GM12878 (cell line): ENCODE results near the gene PRKRIP1. TPM values are rescaled to one million over a fixed set of nuclear protein-coding genes. Genes with fewer than 3 reads are reported as not detected.

Experiments used
- ATAC-seq: fragments of 200-7000 bp; cut with Tn5 transposase; 3 replicates; pipeline ENCODE4 v1.9.1; 2020; ENCODE audit warnings: mild to moderate bottlenecking, moderate library complexity
- BruUV-seq: library from RNA; stranded (reverse); fragments of 400-500 nt; replicated peaks from 2 replicates; lab custom pipeline; 2021; lab: Mats Ljungman, UMichigan
- CTCF ChIA-PET: fragments of 300-600 bp; sonication (Branson Sonifier 250); formaldehyde crosslinking; extraction: SDS; loops from one replicate; lab custom pipeline; 2021; ENCODE audit warnings: inconsistent platforms; lab: Yijun Ruan, JAX
- POLR2A ChIA-PET: fragments of 350-600 bp; formaldehyde crosslinking; extraction: SDS; loops from one replicate; lab custom pipeline; 2021; ENCODE audit warnings: inconsistent platforms; lab: Charles Lee
- RAD21 ChIA-PET: fragments of 300-600 bp; sonication (Branson Sonifier 250); formaldehyde crosslinking; loops from one replicate; lab custom pipeline; 2023; ENCODE audit warnings: antibody characterized with exemption; ENCODE audit not compliant: unreplicated experiment; lab: Charles Lee
- SMC1A ChIA-PET: fragments of 300-600 bp; sonication (Branson Sonifier 250); formaldehyde crosslinking; loops from one replicate; lab custom pipeline; 2023; ENCODE audit not compliant: unreplicated experiment, uncharacterized antibody; lab: Charles Lee
- DNase-seq: peaks from one replicate; pipeline ENCODE4 v3.0.0-alpha.2; 2011; ENCODE audit warnings: low read depth, low spot score
- FAIRE-seq: peaks from 3 replicates; lab custom pipeline; 2011; peaks lifted over from hg19 to GRCh38; lab: Jason Lieb, UNC
- H2AFZ ChIP-seq: 2 replicates; pipeline ENCODE4 v1.6.0; 2011; ENCODE audit warnings: low read depth, low read length, control low read depth; ENCODE audit not compliant: control insufficient read depth
- H3K27ac ChIP-seq: 2 replicates; pipeline ENCODE4 v1.5.1; 2011; ENCODE audit warnings: control low read depth; ENCODE audit not compliant: control insufficient read depth, insufficient read depth
- H3K27me3 ChIP-seq, 2 experiments: replicated peaks in 1 of 2; 2 replicates each; pipeline versions ENCODE4 v1.6.0 to v1.6.1; 2011; ENCODE audit warnings: low read length in 1 of 2; ENCODE audit not compliant: control insufficient read depth in 2 of 2, insufficient read depth in 2 of 2
- H3K36me3 ChIP-seq, 2 experiments: 2 replicates each; pipeline ENCODE4 v1.5.1; 2011; ENCODE audit warnings: low read length in 1 of 2; ENCODE audit not compliant: control insufficient read depth in 2 of 2, insufficient read depth in 2 of 2
- H3K4me1 ChIP-seq: 2 replicates; pipeline ENCODE4 v1.6.1; 2011; ENCODE audit warnings: mild to moderate bottlenecking, low read length, moderate library complexity, mixed read lengths; ENCODE audit not compliant: control insufficient read depth, insufficient read depth
- H3K4me2 ChIP-seq: 2 replicates; pipeline ENCODE4 v1.6.0; 2011; ENCODE audit warnings: control low read depth; ENCODE audit not compliant: control insufficient read depth, insufficient read depth
- H3K4me3 ChIP-seq: fragments of 200-600 bp; sonication (generic); 2 replicates; pipeline ENCODE4 v1.5.1; 2016
- H3K79me2 ChIP-seq: 2 replicates; pipeline ENCODE4 v1.6.0; 2011; ENCODE audit warnings: low read length; ENCODE audit not compliant: control insufficient read depth, insufficient read depth
- H3K9ac ChIP-seq: 2 replicates; pipeline ENCODE4 v1.8.0; 2011; ENCODE audit warnings: low read length, control low read depth, mixed read lengths; ENCODE audit not compliant: control insufficient read depth, insufficient read depth
- H3K9me3 ChIP-seq: replicated peaks from 3 replicates; pipeline ENCODE4 v1.5.1; 2011; ENCODE audit warnings: mild to moderate bottlenecking, low read length; ENCODE audit not compliant: control insufficient read depth, insufficient read depth
- H4K20me1 ChIP-seq: 2 replicates; pipeline ENCODE4 v1.6.0; 2011; ENCODE audit not compliant: control insufficient read depth, insufficient read depth
- ATF2 ChIP-seq: IDR thresholded peaks from 2 replicates; pipeline ENCODE4 v1.6.1; 2012; ENCODE audit warnings: low read length, inconsistent platforms
- JUNB ChIP-seq: IDR thresholded peaks from 2 replicates; pipeline ENCODE4 v1.6.1; 2016; ENCODE audit warnings: antibody characterized with exemption, mild to moderate bottlenecking
- KLF5 ChIP-seq: fragments of 450-650 bp; IDR thresholded peaks from 2 replicates; pipeline ENCODE4 v1.6.1; 2014; ENCODE audit warnings: mild to moderate bottlenecking; ENCODE audit not compliant: partially characterized antibody
- YY1 ChIP-seq: IDR thresholded peaks from 2 replicates; pipeline ENCODE4 v1.6.1; 2011; ENCODE audit warnings: low read depth, mild to moderate bottlenecking, low read length
- WGBS: methylation state at CpG from one replicate; pipeline ENCODE4 v1.1.6; 2016; ENCODE audit warnings: low lambda C conversion rate; ENCODE audit not compliant: insufficient replicate concordance, insufficient coverage; ENCODE audit errors: missing lambda C conversion rate; 5-methylcytosine and 5-hydroxymethylcytosine counted together
- in situ Hi-C: fragments of 300-500 bp; cut with MboI; formaldehyde crosslinking; loops from 9 replicates; pipeline ENCODE4 v1.14.3; 2018; ENCODE audit warnings: mixed read lengths
- intact Hi-C: fragments of 100-400 bp; cut with micrococcal nuclease; formaldehyde crosslinking; loops from one replicate; pipeline ENCODE4 v1.14.2; 2022; ENCODE audit not compliant: unreplicated experiment
- polyA plus RNA-seq, 11 experiments: library from polyadenylated mRNA; depleted of rRNA in 4 of 11; unstranded in 6 of 11; stranded (reverse) in 5 of 11; fragments of >200 nt; fragmentation: Nextera tagmentation in 4 of 11; fragmentation: Illumina TruSeq in 1 of 11; extraction: Ambion mirVana in 4 of 11; extraction: Trizol in 1 of 11; gene quantifications; 1 replicate in 1 of 11; 2 replicates in 10 of 11; pipeline versions ENCODE4 v1.2.1 to v1.2.3, GENCODE V29; 2011 to 2016; ENCODE audit warnings: inconsistent platforms in 2 of 11, missing spikeins in 2 of 11, low read depth in 1 of 11
- total RNA-seq, 4 experiments: library from RNA; depleted of rRNA in 3 of 4; stranded (reverse); fragments of >200 nt in 3 of 4; fragmentation: Illumina TruSeq in 1 of 4; extraction: Trizol in 1 of 4; gene quantifications; 2 replicates each; pipeline versions ENCODE4 v1.2.1 to v1.2.3, GENCODE V29; 2013 to 2021

The PRKRIP1 gene
- total and polyA plus RNA-seq, 10 of the 15 experiments (the other 5 are each of a cell fraction or from before 2014, with no cell fraction given): 17.0 to 38.4 (median 25.5) TPM

- Histone ChIP-seq H4K20me1 (no peaks in the 10 kb centered on the region), H3K9ac (no peak overlapping the region), H3K9me3 (no peaks in the 10 kb centered on the region), H3K79me2 (peaks cover 15% of the 10 kb centered on the region), H3K27ac (no peak overlapping the region), H3K4me2 (no peak overlapping the region), H3K4me3 (no peak overlapping the region), H3K4me1 (peaks cover 17% of the 10 kb centered on the region), H3K27me3 (no peaks in the 10 kb centered on the region), H2AFZ (no peak overlapping the region), H3K36me3 (peaks cover 3 to 22% of the 10 kb centered on the region in 2 experiments)
- ChIA-PET RAD21 (interaction anchor here (0.8 to 9.0 kb wide), 3 partner anchors 108 to 114 kb away, joined by 3 to 79 read pairs (median 4); no protein-coding TSS in a partner anchor), POLR2A (interaction anchor here (0.6 kb wide), 2 partner anchors 41 to 56 kb away, joined by 3 to 7 read pairs; partner anchors contain the start of gene ORAI2), SMC1A (interaction anchor here (9.2 kb wide), 1 partner anchor 112 kb away, joined by 122 read pairs; no protein-coding TSS in a partner anchor), CTCF (interaction anchor here (1.1 to 13.5 kb wide), 6 partner anchors 18 to 111 kb away, joined by 3 to 205 read pairs (median 6); no protein-coding TSS in a partner anchor)
- no peak for FAIRE-seq
- intact Hi-C loops (loop anchor here (10.0 kb wide), 1 partner anchor 848 kb away; no protein-coding TSS in a partner anchor), in situ Hi-C loops (loop anchor here (5.0 kb wide), 2 partner anchors 110 to 850 kb away; no protein-coding TSS in a partner anchor)
- no peak for ATAC-seq
- DNase-seq: no peak
- WGBS: 100% methylated on average over 1 of the region's 1 CpG
- TF ChIP-seq YY1 (no peak), KLF5 (no peak), ATF2 (no peak), JUNB (no peak)
- BruUV-seq: no TSS peak
Observed at GRCh38 chr7:102392330-102392729, 3.8 kb upstream of the PRKRIP1 start.
